HepG2 (cell line): ENCODE measurements around the gene TACC3. TPM values are rescaled to one million over a fixed set of nuclear protein-coding genes. Genes with fewer than 3 reads are reported as not detected.

Experiments
- FOXK1 ChIP-seq: sonication (generic); formaldehyde crosslinking; IDR thresholded peaks from 2 replicates; pipeline ENCODE4 v1.4.0; 2020; ENCODE audit warnings: low read depth, missing genetic modification reagents, borderline replicate concordance
- GATAD1 ChIP-seq: IDR thresholded peaks from 2 replicates; pipeline ENCODE4 v1.6.1; 2016; ENCODE audit warnings: missing genetic modification reagents, missing compliant biosample characterization
- HINFP ChIP-seq: sonication (generic); formaldehyde crosslinking; IDR thresholded peaks from 2 replicates; pipeline ENCODE4 v1.4.0; 2020; ENCODE audit warnings: low read depth, mild to moderate bottlenecking, missing genetic modification reagents
- HNRNPK ChIP-seq: fragments of 200-400 bp; formaldehyde crosslinking; IDR thresholded peaks from 2 replicates; pipeline ENCODE4 v1.6.1; 2018; ENCODE audit warnings: low read length, low read depth, moderate library complexity, mild to moderate bottlenecking; ENCODE audit not compliant: poor library complexity, severe bottlenecking
- POGK ChIP-seq: sonication (generic); formaldehyde crosslinking; conservative IDR thresholded peaks from 2 replicates; pipeline ENCODE4 v1.8.0; 2022; ENCODE audit warnings: mild to moderate bottlenecking, moderate library complexity, missing genetic modification reagents
- REST ChIP-seq, 2 experiments: IDR thresholded peaks; 2 replicates each; pipeline ENCODE4 v1.6.1; 2011 to 2012; ENCODE audit warnings: low read length in 2 of 2, borderline replicate concordance in 1 of 2, low read depth in 1 of 2, mild to moderate bottlenecking in 1 of 2, moderate library complexity in 1 of 2
- TFAP4 ChIP-seq: sonication (generic); IDR thresholded peaks from 2 replicates; pipeline ENCODE4 v1.6.1; 2016; ENCODE audit warnings: low read depth, borderline replicate concordance
- ZGPAT ChIP-seq: IDR thresholded peaks from 2 replicates; pipeline ENCODE4 v1.6.1; 2016; ENCODE audit warnings: mild to moderate bottlenecking
- ZKSCAN5 ChIP-seq: sonication (generic); formaldehyde crosslinking; IDR thresholded peaks from 2 replicates; pipeline ENCODE4 v1.5.1; 2020; ENCODE audit warnings: mild to moderate bottlenecking, missing genetic modification reagents
- ZNF232 ChIP-seq: sonication (generic); formaldehyde crosslinking; IDR thresholded peaks from 2 replicates; pipeline ENCODE4 v1.4.0; 2020; ENCODE audit warnings: missing genetic modification reagents, borderline replicate concordance
- ZNF281 ChIP-seq: sonication (generic); formaldehyde crosslinking; IDR thresholded peaks from 2 replicates; pipeline ENCODE4 v1.4.0; 2020; ENCODE audit warnings: missing genetic modification reagents, borderline replicate concordance
- ZNF354B ChIP-seq: sonication (generic); formaldehyde crosslinking; IDR thresholded peaks from 2 replicates; pipeline ENCODE4 v1.8.0; 2022; ENCODE audit warnings: mild to moderate bottlenecking, missing genetic modification reagents
- ZNF572 ChIP-seq: sonication (generic); formaldehyde crosslinking; IDR thresholded peaks from 2 replicates; pipeline ENCODE4 v1.5.1; 2020; ENCODE audit warnings: mild to moderate bottlenecking, missing genetic modification reagents
- ZNF629 ChIP-seq: sonication (generic); formaldehyde crosslinking; conservative IDR thresholded peaks from 2 replicates; pipeline ENCODE4 v1.5.0; 2020; ENCODE audit warnings: missing genetic modification reagents
- ZNF670 ChIP-seq: sonication (generic); formaldehyde crosslinking; IDR thresholded peaks from 2 replicates; pipeline ENCODE4 v1.8.0; 2022; ENCODE audit warnings: mild to moderate bottlenecking, missing genetic modification reagents, borderline replicate concordance
- ZNF761 ChIP-seq: sonication (generic); formaldehyde crosslinking; conservative IDR thresholded peaks from 2 replicates; pipeline ENCODE4 v1.4.0; 2020; ENCODE audit warnings: mild to moderate bottlenecking, missing genetic modification reagents
- ZSCAN22 ChIP-seq: sonication (generic); formaldehyde crosslinking; IDR thresholded peaks from 2 replicates; pipeline ENCODE4 v1.4.0; 2020; ENCODE audit warnings: mild to moderate bottlenecking, missing genetic modification reagents
- polyA plus RNA-seq, 8 experiments: library from polyadenylated mRNA; depleted of rRNA in 3 of 8; stranded (reverse) in 7 of 8; unstranded in 1 of 8; fragments of >200 nt; fragmentation: Illumina TruSeq in 4 of 8; extraction: Trizol in 4 of 8; gene quantifications; 2 replicates each; pipeline versions ENCODE4 v1.2.1 to v1.2.3, GENCODE V29; 2011 to 2016; ENCODE audit warnings: low read depth in 4 of 8, missing spikeins in 1 of 8, mixed read lengths in 1 of 8; ENCODE audit not compliant: insufficient read depth in 1 of 8
- total RNA-seq, 5 experiments: library from RNA; depleted of rRNA; stranded (reverse); fragments of >200 nt; fragmentation: Illumina TruSeq; extraction: Trizol; gene quantifications; 2 replicates each; pipeline ENCODE4 v1.2.3, GENCODE V29; 2016; ENCODE audit warnings: low read depth in 1 of 5

The TACC3 gene
- total and polyA plus RNA-seq, 2 of the 13 experiments (the other 11 are each of a cell fraction or from before 2014, with no cell fraction given) = 20.3 to 21.2 TPM

GRCh38 chr4:1751919-1752283 lies 30.6 kb downstream of the TACC3 start (continued):
- TF ChIP-seq ZNF281 (CRISPR knock-in tag) = no peak
- TF ChIP-seq GATAD1 = peak; percentile 5; the same call in 1 of the 2 replicates
- peak in 1 of 2 experiments; percentile 88; a peak in 2 of 4 replicates for TF ChIP-seq REST (IDR thresholded peaks at IDR 0.05; ENCODE audit: borderline replicate concordance in 1 of 2, low read depth in 1 of 2, low read length in 2 of 2)
- no peak for TF ChIP-seq ZKSCAN5 (CRISPR knock-in tag)
- TF ChIP-seq ZGPAT (CRISPR knock-in tag) = no peak
- TF ChIP-seq HINFP (CRISPR knock-in tag) = 0 out of 2 replicates have a peak, but pooled peaks have one; percentile 29
- no peak for TF ChIP-seq FOXK1 (CRISPR knock-in tag)
- TF ChIP-seq ZNF572 (CRISPR knock-in tag) = no peak
- TF ChIP-seq ZNF629 (CRISPR knock-in tag) = 0 out of 2 replicates have a peak, but pooled peaks have one; percentile 25
- TF ChIP-seq ZNF761 = 0 out of 2 replicates have a peak, but pooled peaks have one; percentile 31
- no peak for TF ChIP-seq ZNF670 (CRISPR knock-in tag)
- TF ChIP-seq ZNF354B (CRISPR knock-in tag) = no peak
- no peak for TF ChIP-seq HNRNPK
- no peak for TF ChIP-seq POGK (CRISPR knock-in tag)
- TF ChIP-seq ZSCAN22 = no peak
- TF ChIP-seq TFAP4 = no peak
- 0 out of 2 replicates have a peak, but pooled peaks have one; percentile 37 for TF ChIP-seq ZNF232
